Parathyroid adenoma (tissue), 2 donors: ENCODE measurements around the gene GRAMD4.

Experiments
- H2AFZ ChIP-seq: fragments of 300-600 bp; sonication (generic); one replicate; pipeline ENCODE4 v1.7.0; 2017; ENCODE audit warnings: antibody characterized with exemption, mild to moderate bottlenecking
- H3K27ac ChIP-seq: fragments of 300-600 bp; sonication (generic); one replicate; pipeline ENCODE4 v1.7.0; 2017
- H3K27me3 ChIP-seq: fragments of 300-600 bp; sonication (generic); one replicate; pipeline ENCODE4 v1.7.0; 2017; ENCODE audit warnings: low read length; ENCODE audit not compliant: control insufficient read depth, insufficient read depth
- H3K36me3 ChIP-seq: fragments of 300-600 bp; sonication (generic); one replicate; pipeline ENCODE4 v1.7.0; 2017; ENCODE audit warnings: low read length; ENCODE audit not compliant: control insufficient read depth, insufficient read depth
- H3K4me1 ChIP-seq: fragments of 300-600 bp; sonication (generic); one replicate; pipeline ENCODE4 v1.7.0; 2017; ENCODE audit warnings: control low read depth
- H3K4me2 ChIP-seq: fragments of 300-600 bp; sonication (generic); one replicate; pipeline ENCODE4 v1.7.0; 2017; ENCODE audit warnings: low read length
- H3K4me3 ChIP-seq: fragments of 300-600 bp; sonication (generic); one replicate; pipeline ENCODE4 v1.7.0; 2017; ENCODE audit warnings: low read depth, low read length
- H3K79me2 ChIP-seq: fragments of 300-600 bp; sonication (generic); one replicate; pipeline ENCODE4 v1.7.0; 2017; ENCODE audit warnings: control low read depth
- H3K9ac ChIP-seq: fragments of 300-600 bp; sonication (generic); one replicate; pipeline ENCODE4 v1.7.0; 2017; ENCODE audit warnings: mild to moderate bottlenecking
- H3K9me3 ChIP-seq: fragments of 300-600 bp; sonication (generic); one replicate; pipeline ENCODE4 v1.7.0; 2017; ENCODE audit warnings: low read length; ENCODE audit not compliant: control insufficient read depth
- CTCF ChIP-seq: fragments of 300-600 bp; sonication (generic); IDR thresholded peaks from one replicate; pipeline ENCODE4 v1.7.0; 2017; ENCODE audit warnings: antibody characterized with exemption, mild to moderate bottlenecking
- donor health status: primary hyperparathyroidism.

Gene GRAMD4

GRCh38 chr22:46625113-46625842, 5.1 kb downstream of the GRAMD4 start:
- no peaks in the 10 kb centered on the region for H3K27me3 ChIP-seq
- no peak overlapping the region for H3K27ac ChIP-seq
- H3K4me3 ChIP-seq, result no peak overlapping the region
- no peak overlapping the region for H3K9ac ChIP-seq
- TF ChIP-seq CTCF, result no peak
- H3K79me2 ChIP-seq, result peaks cover 2% of the 10 kb centered on the region
- no peak overlapping the region for H3K4me2 ChIP-seq
- H3K4me1 ChIP-seq, result no peaks in the 10 kb centered on the region
- no peak overlapping the region for H2AFZ ChIP-seq
- H3K9me3 ChIP-seq, result no peaks in the 10 kb centered on the region
- H3K36me3 ChIP-seq, result no peaks in the 10 kb centered on the region

GRCh38 chr22:46625843-46626349, 5.7 kb downstream of the GRAMD4 start:
- no peak for TF ChIP-seq CTCF
- no peaks in the 10 kb centered on the region for H3K27me3 ChIP-seq

GRCh38 chr22:46626356-46626755, 6.2 kb downstream of the GRAMD4 start:
- no peaks in the 10 kb centered on the region for H3K27me3 ChIP-seq
- no peak overlapping the region for H3K27ac ChIP-seq
- H3K9me3 ChIP-seq, result no peaks in the 10 kb centered on the region
- H3K4me2 ChIP-seq, result no peak overlapping the region
- peaks cover 2% of the 10 kb centered on the region for H3K79me2 ChIP-seq
- H3K36me3 ChIP-seq, result no peaks in the 10 kb centered on the region
- no peak overlapping the region for H3K4me3 ChIP-seq
- H2AFZ ChIP-seq, result no peak overlapping the region
- TF ChIP-seq CTCF, result no peak
- no peak overlapping the region for H3K9ac ChIP-seq
- H3K4me1 ChIP-seq, result no peaks in the 10 kb centered on the region

More at GRCh38 chr22:46625843-46626349, 5.7 kb downstream of the GRAMD4 start:
- no peak overlapping the region for H3K27ac ChIP-seq
- H3K4me3 ChIP-seq, result no peak overlapping the region
- no peak overlapping the region for H3K4me2 ChIP-seq
- no peak overlapping the region for H2AFZ ChIP-seq
- peaks cover 2% of the 10 kb centered on the region for H3K79me2 ChIP-seq
- H3K9ac ChIP-seq, result no peak overlapping the region
- H3K9me3 ChIP-seq, result no peaks in the 10 kb centered on the region
- H3K4me1 ChIP-seq, result no peaks in the 10 kb centered on the region
- H3K36me3 ChIP-seq, result no peaks in the 10 kb centered on the region

GRCh38 chr22:46626911-46627805, 7.0 kb downstream of the GRAMD4 start:
- H3K27ac ChIP-seq, result no peak overlapping the region
- TF ChIP-seq CTCF, result no peak

More at GRCh38 chr22:46626911-46627805, 7.0 kb downstream of the GRAMD4 start:
- no peak overlapping the region for H3K4me3 ChIP-seq
- no peaks in the 10 kb centered on the region for H3K36me3 ChIP-seq
- H2AFZ ChIP-seq, result no peak overlapping the region
- H3K9ac ChIP-seq, result no peak overlapping the region
- no peaks in the 10 kb centered on the region for H3K4me1 ChIP-seq
- H3K27me3 ChIP-seq, result no peaks in the 10 kb centered on the region
- H3K79me2 ChIP-seq, result peaks cover 2% of the 10 kb centered on the region
- no peak overlapping the region for H3K4me2 ChIP-seq
- no peaks in the 10 kb centered on the region for H3K9me3 ChIP-seq
